ENCODE data around the gene AAK1. TPM values are rescaled to one million over a fixed set of nuclear protein-coding genes. Genes with fewer than 3 reads are reported as not detected.

The AAK1 gene
- polyA plus RNA-seq, 1 of the 3 experiments (the other 2 are of a cell fraction): 13.4 TPM

DNA sequence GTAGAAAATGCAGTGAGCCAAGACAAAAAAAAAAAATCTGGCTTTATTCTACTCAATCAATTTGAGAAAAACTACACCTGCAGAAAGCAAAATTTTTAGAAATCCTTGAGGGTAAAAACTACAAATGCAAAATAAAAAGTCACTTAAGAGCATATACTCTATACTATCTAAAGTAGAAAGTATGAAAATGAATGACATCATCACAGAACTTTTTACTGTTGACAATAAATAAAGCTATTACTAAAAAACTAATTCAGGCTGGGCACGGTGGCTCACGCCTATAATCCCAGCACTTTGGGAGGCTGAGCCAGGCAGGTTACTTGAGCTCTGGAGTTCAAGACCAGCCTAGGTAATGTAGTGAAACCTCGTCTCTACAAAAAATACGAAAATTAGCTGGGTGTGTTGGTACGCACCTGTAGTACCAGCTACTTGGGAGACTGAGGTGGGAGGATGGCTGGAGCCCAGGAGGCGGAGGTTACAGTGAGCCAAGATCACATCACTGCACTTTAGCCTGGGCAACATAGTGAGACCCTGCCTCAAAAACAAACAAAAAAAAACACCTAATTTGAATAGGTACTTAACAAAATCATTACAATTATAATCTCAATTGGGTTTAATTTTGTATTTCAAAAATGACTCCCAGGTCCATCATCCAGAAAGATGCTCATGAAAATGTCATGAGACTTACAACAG lies 213.9 kb downstream of the AAK1 start (continued):
- no peak for TF ChIP-seq MAX (IDR thresholded peaks at IDR 0.05; ENCODE audit: low read depth)
- no peak for TF ChIP-seq CHD2 (IDR thresholded peaks at IDR 0.05; ENCODE audit: low read length, partially characterized antibody)
- no peak for TF ChIP-seq FOXJ3 (CRISPR knock-in tag; IDR thresholded peaks at IDR 0.05)

- WGBS (ENCODE audit: low lambda C conversion rate): 91% methylated on average over 2 of the region's 2 CpGs
- Histone ChIP-seq H3K27me3 (ENCODE audit: insufficient read depth) (no peaks in the 10 kb centered on the region), H3K9ac (no peak overlapping the region), H4K20me1 (ENCODE audit: insufficient read depth) (no peaks in the 10 kb centered on the region), H3K9me2 (no peaks in the 10 kb centered on the region), H3K4me2 (no peak overlapping the region), H3K79me2 (ENCODE audit: insufficient read depth) (peaks cover 15% of the 10 kb centered on the region; the same call in 1 of the 2 replicates), H3F3A (replicated peaks; ENCODE audit: insufficient read depth) (peaks cover 9% of the 10 kb centered on the region), H3K4me1 (ENCODE audit: control insufficient read depth in 1 of 2, insufficient read depth in 2 of 2, low read depth in 1 of 2, low read length in 1 of 2) (no peaks in the 10 kb centered on the region), H3K27ac (ENCODE audit: low read depth in 2 of 2, low read length in 1 of 2) (peak overlapping the region in 1 of 2 experiments; percentile 1; a peak in 1 of 4 replicates), H3K36me3 (replicated peaks in 1 of 2; ENCODE audit: control insufficient read depth in 1 of 2, insufficient read depth in 2 of 2, low read length in 1 of 2) (peaks cover 3 to 44% of the 10 kb centered on the region in 2 experiments), H3K4me3 (ENCODE audit: low read depth in 2 of 2, low read length in 1 of 2) (no peak overlapping the region), H3K9me3 (no peaks in the 10 kb centered on the region), H2AFZ (ENCODE audit: low read depth) (no peak overlapping the region)
- no peak for DNase-seq
- TF ChIP-seq EP300 (IDR thresholded peaks at IDR 0.05; ENCODE audit: borderline replicate concordance in 1 of 2, low read depth in 1 of 2, low read length in 1 of 2): no peak
- no peak for TF ChIP-seq SIN3A (IDR thresholded peaks at IDR 0.05; ENCODE audit: borderline replicate concordance, low read depth, low read length)
- no peak for TF ChIP-seq MXI1 (IDR thresholded peaks at IDR 0.05; ENCODE audit: low read depth, low read length)
- TF ChIP-seq, protein P1, sequence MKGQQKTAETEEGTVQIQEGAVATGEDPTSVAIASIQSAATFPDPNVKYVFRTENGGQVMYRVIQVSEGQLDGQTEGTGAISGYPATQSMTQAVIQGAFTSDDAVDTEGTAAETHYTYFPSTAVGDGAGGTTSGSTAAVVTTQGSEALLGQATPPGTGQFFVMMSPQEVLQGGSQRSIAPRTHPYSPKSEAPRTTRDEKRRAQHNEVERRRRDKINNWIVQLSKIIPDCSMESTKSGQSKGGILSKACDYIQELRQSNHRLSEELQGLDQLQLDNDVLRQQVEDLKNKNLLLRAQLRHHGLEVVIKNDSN (IDR thresholded peaks at IDR 0.05; ENCODE audit: borderline replicate concordance, low read depth): no peak
- POLR2A ChIA-PET: no interaction called here
- CTCF ChIA-PET: no interaction called here
These were observed 214.6 kb downstream of the AAK1 start for GRCh38 chr2:69428981-69429380.

DNA sequence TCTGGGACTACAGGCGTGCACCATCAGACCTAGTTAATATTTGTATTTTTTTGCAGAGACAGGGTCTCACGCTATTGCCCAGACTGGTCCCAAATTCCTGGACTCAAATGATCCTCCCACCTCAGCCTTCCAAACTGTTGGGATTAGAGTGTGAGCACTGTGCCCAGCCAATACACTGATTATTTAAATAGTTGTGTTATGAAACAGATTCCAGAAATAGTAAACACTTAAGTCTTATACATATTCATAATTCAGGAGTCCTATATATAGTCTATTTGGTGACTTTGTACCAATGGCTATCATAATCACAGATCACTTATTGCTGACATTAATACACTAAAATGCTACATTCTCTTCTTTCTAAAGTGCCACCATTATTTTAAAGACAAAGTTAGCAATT lies 219.1 kb downstream of the AAK1 start:
- Histone ChIP-seq H3K9me2 (no peaks in the 10 kb centered on the region), H3K36me3 (replicated peaks in 1 of 2; ENCODE audit: control insufficient read depth in 1 of 2, insufficient read depth in 2 of 2, low read length in 1 of 2) (peaks cover 0 to 36% of the 10 kb centered on the region in 2 experiments), H2AFZ (ENCODE audit: low read depth) (no peak overlapping the region), H3K9me3 (no peaks in the 10 kb centered on the region), H3K27me3 (ENCODE audit: insufficient read depth) (no peaks in the 10 kb centered on the region), H3K4me3 (ENCODE audit: low read depth in 2 of 2, low read length in 1 of 2) (no peak overlapping the region), H3K9ac (no peak overlapping the region), H3F3A (replicated peaks; ENCODE audit: insufficient read depth) (peaks cover 9% of the 10 kb centered on the region), H4K20me1 (ENCODE audit: insufficient read depth) (no peaks in the 10 kb centered on the region), H3K27ac (ENCODE audit: low read depth in 2 of 2, low read length in 1 of 2) (no peak overlapping the region), H3K79me2 (ENCODE audit: insufficient read depth) (peaks cover 4% of the 10 kb centered on the region), H3K4me1 (ENCODE audit: control insufficient read depth in 1 of 2, insufficient read depth in 2 of 2, low read depth in 1 of 2, low read length in 1 of 2) (no peaks in the 10 kb centered on the region), H3K4me2 (no peak overlapping the region)
- 97% methylated on average over 2 of the region's 2 CpGs for WGBS (ENCODE audit: low lambda C conversion rate)
- ChIA-PET CTCF (no interaction called here), POLR2A (no interaction called here)
- no peak for DNase-seq
- TF ChIP-seq JUND (IDR thresholded peaks at IDR 0.05) (no peak), TAF1 (IDR thresholded peaks at IDR 0.05; ENCODE audit: borderline replicate concordance, low read depth, low read length) (no peak), MXI1 (IDR thresholded peaks at IDR 0.05; ENCODE audit: low read depth, low read length) (no peak), SIN3A (IDR thresholded peaks at IDR 0.05; ENCODE audit: borderline replicate concordance, low read depth, low read length) (no peak), CHD2 (IDR thresholded peaks at IDR 0.05; ENCODE audit: low read length, partially characterized antibody) (no peak), FOSL2 (IDR thresholded peaks at IDR 0.05; ENCODE audit: borderline replicate concordance, low read depth) (no peak), RAD21 (IDR thresholded peaks at IDR 0.05; ENCODE audit: low read length) (no peak), GATA2 (CRISPR knock-in tag; IDR thresholded peaks at IDR 0.05) (no peak), ELF1 (IDR thresholded peaks at IDR 0.05) (no peak), TEAD4 (IDR thresholded peaks at IDR 0.05; ENCODE audit: borderline replicate concordance, insufficient read depth) (no peak), FOXJ3 (CRISPR knock-in tag; IDR thresholded peaks at IDR 0.05) (no peak), RFX5 (IDR thresholded peaks at IDR 0.05; ENCODE audit: low read length) (no peak), POLR2AphosphoS5 (IDR thresholded peaks at IDR 0.05; ENCODE audit: low read depth, low read length) (no peak), NFIC (IDR thresholded peaks at IDR 0.05; ENCODE audit: borderline replicate concordance) (no peak)
